DND-41 (cell line): ENCODE results near the gene SIDT1.

Source experiments
- ATAC-seq: fragments of 200-7000 bp; cut with Tn5 transposase; 3 replicates; pipeline ENCODE4 v1.9.1; 2021; ENCODE audit warnings: low read depth; ENCODE audit not compliant: insufficient read depth
- DNase-seq: peaks from one replicate; pipeline ENCODE4 v3.0.0-alpha.2; 2020
- H2AFZ ChIP-seq: 2 replicates; pipeline ENCODE4 v1.6.0; 2012; ENCODE audit warnings: low read depth, low read length
- H3K27ac ChIP-seq: 2 replicates; pipeline ENCODE4 v1.5.1; 2012; ENCODE audit warnings: low read length, inconsistent platforms
- H3K27me3 ChIP-seq: fragments of 200-600 bp; sonication (generic); 2 replicates; pipeline ENCODE4 v1.6.0; 2012; ENCODE audit warnings: low read length, mild to moderate bottlenecking, inconsistent platforms; ENCODE audit not compliant: insufficient read depth, poor library complexity
- H3K36me3 ChIP-seq: 2 replicates; pipeline ENCODE4 v1.5.1; 2012; ENCODE audit warnings: low read length, inconsistent platforms; ENCODE audit not compliant: insufficient read depth
- H3K4me1 ChIP-seq: 2 replicates; pipeline ENCODE4 v1.5.1; 2012; ENCODE audit warnings: mild to moderate bottlenecking, low read length; ENCODE audit not compliant: insufficient read depth
- H3K4me2 ChIP-seq: 2 replicates; pipeline ENCODE4 v1.6.0; 2012; ENCODE audit warnings: mild to moderate bottlenecking, moderate library complexity, low read length, inconsistent platforms; ENCODE audit not compliant: insufficient read depth
- H3K4me3 ChIP-seq, 2 experiments: fragments of 200-600 bp in 1 of 2; shearing (Covaris generic) in 1 of 2; 2 replicates each; pipeline ENCODE4 v1.5.1; 2012 to 2016; ENCODE audit warnings: inconsistent platforms in 2 of 2, low read length in 2 of 2, mild to moderate bottlenecking in 2 of 2, low read depth in 1 of 2, moderate library complexity in 1 of 2
- H3K79me2 ChIP-seq: 2 replicates; pipeline ENCODE4 v1.6.0; 2012; ENCODE audit warnings: low read length, inconsistent platforms; ENCODE audit not compliant: insufficient read depth
- H3K9ac ChIP-seq: 2 replicates; pipeline ENCODE4 v1.6.0; 2012; ENCODE audit warnings: low read depth, mild to moderate bottlenecking, inconsistent platforms, low read length, moderate library complexity
- H3K9me3 ChIP-seq: 2 replicates; pipeline ENCODE4 v1.5.1; 2012; ENCODE audit warnings: low read length, moderate library complexity, mild to moderate bottlenecking, inconsistent platforms; ENCODE audit not compliant: insufficient read depth, severe bottlenecking
- H4K20me1 ChIP-seq: 2 replicates; pipeline ENCODE4 v1.6.0; 2012; ENCODE audit warnings: low read length; ENCODE audit not compliant: insufficient read depth
- CTCF ChIP-seq: IDR thresholded peaks from 2 replicates; pipeline ENCODE4 v1.5.1; 2012; ENCODE audit warnings: borderline replicate concordance, low read length, moderate library complexity, mild to moderate bottlenecking; ENCODE audit not compliant: poor library complexity, severe bottlenecking; ENCODE audit errors: extremely low read depth
- EZH2 ChIP-seq: IDR thresholded peaks from 3 replicates; pipeline ENCODE4 v1.6.1; 2012; ENCODE audit warnings: borderline replicate concordance, low read depth, mild to moderate bottlenecking, moderate library complexity, low read length, inconsistent platforms; ENCODE audit not compliant: severe bottlenecking

SIDT1 gene

GRCh38 chr3:113546414-113546893 lies 14.1 kb downstream of the SIDT1 start:
- Histone ChIP-seq H3K79me2 (no peaks in the 10 kb centered on the region), H4K20me1 (no peaks in the 10 kb centered on the region), H3K9me3 (peaks cover under 1% of the 10 kb centered on the region), H3K4me3 (no peak overlapping the region), H3K27ac (no peak overlapping the region), H3K4me1 (no peaks in the 10 kb centered on the region), H3K9ac (no peak overlapping the region), H3K27me3 (no peaks in the 10 kb centered on the region), H3K4me2 (no peak overlapping the region), H3K36me3 (no peaks in the 10 kb centered on the region), H2AFZ (no peak overlapping the region)
- TF ChIP-seq EZH2, result no peak
- no peak for TF ChIP-seq CTCF
- DNase-seq (no peak), ATAC-seq (no peak)

GRCh38 chr3:113548501-113548900 lies 16.1 kb downstream of the SIDT1 start:
- Histone ChIP-seq H2AFZ (no peak overlapping the region), H3K4me2 (no peak overlapping the region), H3K9me3 (no peaks in the 10 kb centered on the region), H3K9ac (no peak overlapping the region), H3K27me3 (no peaks in the 10 kb centered on the region), H3K4me1 (no peaks in the 10 kb centered on the region), H3K36me3 (no peaks in the 10 kb centered on the region), H3K4me3 (no peak overlapping the region), H4K20me1 (no peaks in the 10 kb centered on the region), H3K79me2 (no peaks in the 10 kb centered on the region), H3K27ac (no peak overlapping the region)
- TF ChIP-seq EZH2 (no peak), CTCF (no peak)
- no peak for DNase-seq
- ATAC-seq, result no peak

DNA sequence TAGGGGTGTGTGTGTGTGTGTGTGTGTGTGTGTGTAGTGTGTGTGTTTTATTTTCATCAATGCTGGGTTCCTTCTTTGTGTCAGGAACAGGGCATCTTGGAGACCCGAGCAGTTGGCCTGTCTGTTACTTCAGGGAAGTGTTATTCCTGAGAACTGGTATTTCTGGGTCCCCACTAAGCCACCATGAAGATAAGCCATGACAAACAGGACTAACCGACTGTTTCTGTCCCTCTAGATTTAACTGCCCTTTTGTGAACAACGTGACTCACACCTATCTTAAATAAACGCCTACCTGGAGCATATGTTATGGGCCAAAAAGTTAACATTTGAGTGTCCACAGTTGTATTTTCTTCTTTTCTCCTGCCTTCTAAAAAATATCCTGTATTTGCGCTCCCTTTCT lies 19.5 kb downstream of the SIDT1 start:
- no peak overlapping the region for H3K27ac ChIP-seq
- DNase-seq (no peak), ATAC-seq (no peak)
- TF ChIP-seq CTCF (no peak), EZH2 (no peak)
- no peaks in the 10 kb centered on the region for H3K4me1 ChIP-seq
- no peak overlapping the region for H3K9ac ChIP-seq
- no peak overlapping the region for H3K4me2 ChIP-seq
- H3K27me3 ChIP-seq, result no peaks in the 10 kb centered on the region
- H3K79me2 ChIP-seq, result no peaks in the 10 kb centered on the region
- no peaks in the 10 kb centered on the region for H3K9me3 ChIP-seq
- no peaks in the 10 kb centered on the region for H4K20me1 ChIP-seq
- no peaks in the 10 kb centered on the region for H3K36me3 ChIP-seq
- H2AFZ ChIP-seq, result no peak overlapping the region
- H3K4me3 ChIP-seq, result no peak overlapping the region

GRCh38 chr3:113552851-113553250 lies 20.5 kb downstream of the SIDT1 start:
- ATAC-seq, result no peak

More at GRCh38 chr3:113552851-113553250, 20.5 kb downstream of the SIDT1 start:
- H3K9ac ChIP-seq, result no peak overlapping the region
- no peak overlapping the region for H3K4me2 ChIP-seq
- no peaks in the 10 kb centered on the region for H3K79me2 ChIP-seq
- H4K20me1 ChIP-seq, result no peaks in the 10 kb centered on the region
- no peaks in the 10 kb centered on the region for H3K36me3 ChIP-seq
- H3K4me1 ChIP-seq, result no peaks in the 10 kb centered on the region
- H3K27ac ChIP-seq, result no peak overlapping the region
- TF ChIP-seq CTCF (peak; percentile 8), EZH2 (no peak)
- H3K9me3 ChIP-seq, result no peaks in the 10 kb centered on the region
- H3K4me3 ChIP-seq, result no peak overlapping the region
- no peak for DNase-seq
- H2AFZ ChIP-seq, result no peak overlapping the region
- no peaks in the 10 kb centered on the region for H3K27me3 ChIP-seq
